ENCODE results near the gene SMPDL3A. TPM values are rescaled to one million over a fixed set of nuclear protein-coding genes. Genes with fewer than 3 reads are reported as not detected.

The SMPDL3A gene
- total and polyA plus RNA-seq, 2 donors (not counting 1 experiment from before 2014, with no cell fraction given): 0.21 to 2.0 TPM

DNA sequence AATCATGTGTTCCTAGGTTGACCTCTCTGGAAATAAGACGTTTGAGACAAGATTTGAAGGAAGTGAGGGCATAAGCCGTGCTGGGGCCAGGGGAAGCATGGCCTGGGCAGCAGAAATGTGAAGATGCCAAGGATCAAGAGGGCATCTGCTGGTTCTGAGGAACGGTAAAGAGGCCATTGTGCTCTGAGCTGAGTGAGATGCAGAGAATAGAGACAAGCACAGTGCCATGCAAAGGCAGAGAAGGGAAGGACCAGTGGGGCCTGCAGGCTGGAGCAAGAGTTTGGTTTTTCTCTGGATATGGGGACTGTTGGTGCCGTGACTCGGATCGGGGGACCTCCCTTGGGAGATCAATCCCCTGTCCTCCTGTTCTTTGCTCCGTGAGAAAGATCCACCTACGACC, 50.8 kb downstream of the SMPDL3A start:
- no peak overlapping the region for H2AFZ ChIP-seq (ENCODE audit: insufficient read depth, low read depth, low read length, poor library complexity, severe bottlenecking)
- WGBS (ENCODE audit: insufficient coverage): 40% methylated on average over 3 of the region's 8 CpGs
- no peak for TF ChIP-seq EZH2 (IDR thresholded peaks at IDR 0.05; ENCODE audit: borderline replicate concordance, insufficient read depth, low read depth, low read length, poor library complexity, severe bottlenecking)
- TF ChIP-seq, protein P1, sequence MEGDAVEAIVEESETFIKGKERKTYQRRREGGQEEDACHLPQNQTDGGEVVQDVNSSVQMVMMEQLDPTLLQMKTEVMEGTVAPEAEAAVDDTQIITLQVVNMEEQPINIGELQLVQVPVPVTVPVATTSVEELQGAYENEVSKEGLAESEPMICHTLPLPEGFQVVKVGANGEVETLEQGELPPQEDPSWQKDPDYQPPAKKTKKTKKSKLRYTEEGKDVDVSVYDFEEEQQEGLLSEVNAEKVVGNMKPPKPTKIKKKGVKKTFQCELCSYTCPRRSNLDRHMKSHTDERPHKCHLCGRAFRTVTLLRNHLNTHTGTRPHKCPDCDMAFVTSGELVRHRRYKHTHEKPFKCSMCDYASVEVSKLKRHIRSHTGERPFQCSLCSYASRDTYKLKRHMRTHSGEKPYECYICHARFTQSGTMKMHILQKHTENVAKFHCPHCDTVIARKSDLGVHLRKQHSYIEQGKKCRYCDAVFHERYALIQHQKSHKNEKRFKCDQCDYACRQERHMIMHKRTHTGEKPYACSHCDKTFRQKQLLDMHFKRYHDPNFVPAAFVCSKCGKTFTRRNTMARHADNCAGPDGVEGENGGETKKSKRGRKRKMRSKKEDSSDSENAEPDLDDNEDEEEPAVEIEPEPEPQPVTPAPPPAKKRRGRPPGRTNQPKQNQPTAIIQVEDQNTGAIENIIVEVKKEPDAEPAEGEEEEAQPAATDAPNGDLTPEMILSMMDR (IDR thresholded peaks at IDR 0.05): no peak
- no peak overlapping the region for H3K27ac ChIP-seq (ENCODE audit: low read length in 2 of 2)
- DNase-seq (no peak), ATAC-seq (ENCODE audit: low read depth) (no peak)
- no peaks in the 10 kb centered on the region for H4K20me1 ChIP-seq (ENCODE audit: control insufficient read depth, insufficient read depth, low read length, poor library complexity, severe bottlenecking)
- H3K4me1 ChIP-seq (ENCODE audit: control insufficient read depth in 2 of 2, insufficient read depth in 2 of 2, low read length in 2 of 2): no peaks in the 10 kb centered on the region
- ChIA-PET CTCF (interaction anchor here (0.6 to 2.7 kb wide), 19 partner anchors 9 to 350 kb away, joined by 3 to 104 read pairs (median 6); partner anchors contain the start of gene PKIB), POLR2A (no interaction called here)
- no peak overlapping the region for H3K4me2 ChIP-seq (replicated peaks; ENCODE audit: low read depth, low read length, poor library complexity, severe bottlenecking)
- no peak overlapping the region for H3K4me3 ChIP-seq (ENCODE audit: control extremely low read depth in 1 of 5, extremely low read depth in 1 of 5, insufficient read depth in 1 of 5, low read depth in 2 of 5, low read length in 4 of 5)
- H3K27me3 ChIP-seq (replicated peaks in 1 of 4; ENCODE audit: control extremely low read depth in 1 of 4, control insufficient read depth in 3 of 4, insufficient read depth in 4 of 4, low read length in 3 of 4): no peaks in the 10 kb centered on the region
- intact Hi-C loops (cut with micrococcal nuclease): loop anchor here (1.0 to 5.0 kb wide), 2 partner anchors 110 to 348 kb away; no protein-coding TSS in a partner anchor
- H3K36me3 ChIP-seq (replicated peaks in 1 of 2; ENCODE audit: control extremely low read depth in 1 of 2, control insufficient read depth in 1 of 2, extremely low read depth in 1 of 2, insufficient read depth in 2 of 2, low read length in 1 of 2): no peaks in the 10 kb centered on the region
- no peaks in the 10 kb centered on the region for H3K9me3 ChIP-seq (ENCODE audit: control extremely low read depth in 1 of 3, control insufficient read depth in 2 of 3, insufficient read depth in 1 of 3, low read length in 2 of 3)
- Mint-ChIP-seq H3K27ac (no peak overlapping the region), H3K27me3 (peaks cover 16% of the 10 kb centered on the region), H3K9me3 (ENCODE audit: insufficient read depth) (no peaks in the 10 kb centered on the region), H3K4me1 (no peaks in the 10 kb centered on the region), H3K4me3 (no peak overlapping the region)
- no peaks in the 10 kb centered on the region for H3K79me2 ChIP-seq (ENCODE audit: control insufficient read depth, insufficient read depth, low read length)
- H3K9ac ChIP-seq (ENCODE audit: low read length): no peak overlapping the region

- H3K4me3 Mint-ChIP-seq: no peak overlapping the region
- Histone ChIP-seq H3K9me3 (ENCODE audit: control extremely low read depth in 1 of 3, control insufficient read depth in 2 of 3, insufficient read depth in 1 of 3, low read length in 2 of 3) (no peaks in the 10 kb centered on the region), H3K27ac (ENCODE audit: low read length in 2 of 2) (no peak overlapping the region), H3K4me3 (ENCODE audit: control extremely low read depth in 1 of 5, extremely low read depth in 1 of 5, insufficient read depth in 1 of 5, low read depth in 2 of 5, low read length in 4 of 5) (no peak overlapping the region), H3K9ac (ENCODE audit: low read length) (no peak overlapping the region), H3K27me3 (replicated peaks in 1 of 4; ENCODE audit: control extremely low read depth in 1 of 4, control insufficient read depth in 3 of 4, insufficient read depth in 4 of 4, low read length in 3 of 4) (no peaks in the 10 kb centered on the region), H2AFZ (ENCODE audit: insufficient read depth, low read depth, low read length, poor library complexity, severe bottlenecking) (no peak overlapping the region), H4K20me1 (ENCODE audit: control insufficient read depth, insufficient read depth, low read length, poor library complexity, severe bottlenecking) (no peaks in the 10 kb centered on the region), H3K36me3 (replicated peaks in 1 of 2; ENCODE audit: control extremely low read depth in 1 of 2, control insufficient read depth in 1 of 2, extremely low read depth in 1 of 2, insufficient read depth in 2 of 2, low read length in 1 of 2) (no peaks in the 10 kb centered on the region), H3K4me1 (ENCODE audit: control insufficient read depth in 2 of 2, insufficient read depth in 2 of 2, low read length in 2 of 2) (no peaks in the 10 kb centered on the region), H3K4me2 (replicated peaks; ENCODE audit: low read depth, low read length, poor library complexity, severe bottlenecking) (no peak overlapping the region), H3K79me2 (ENCODE audit: control insufficient read depth, insufficient read depth, low read length) (no peaks in the 10 kb centered on the region)
- TF ChIP-seq, protein P1 (IDR thresholded peaks at IDR 0.05): no peak
- no peak for TF ChIP-seq EZH2 (IDR thresholded peaks at IDR 0.05; ENCODE audit: borderline replicate concordance, insufficient read depth, low read depth, low read length, poor library complexity, severe bottlenecking)
- H3K4me1 Mint-ChIP-seq: no peaks in the 10 kb centered on the region
- intact Hi-C loops (cut with micrococcal nuclease): no loop called here
- WGBS (ENCODE audit: insufficient coverage): 97% methylated on average over 7 of the region's 9 CpGs
- CTCF ChIA-PET: no interaction called here
- POLR2A ChIA-PET: no interaction called here
- ATAC-seq (ENCODE audit: low read depth) (no peak), DNase-seq (no peak)
- H3K9me3 Mint-ChIP-seq (ENCODE audit: insufficient read depth): no peaks in the 10 kb centered on the region
- H3K27me3 Mint-ChIP-seq: peaks cover 10% of the 10 kb centered on the region
- H3K27ac Mint-ChIP-seq: no peak overlapping the region
Observed at GRCh38 chr6:122845464-122845863, 56.4 kb downstream of the SMPDL3A start.

Data from B cell (primary cell).